HCT116 (cell line): ENCODE data around the gene HHAT. TPM values are rescaled to one million over a fixed set of nuclear protein-coding genes. Genes with fewer than 3 reads are reported as not detected.

Experiments used
- ATAC-seq: fragments of 200-7000 bp; cut with Tn5 transposase; 2 replicates; pipeline ENCODE4 v1.9.1; 2020; ENCODE audit warnings: mild to moderate bottlenecking, moderate library complexity
- BruUV-seq: library from RNA; stranded (reverse); fragments of 400-500 nt; replicated peaks from 2 replicates; lab custom pipeline; 2021; lab: Mats Ljungman, UMichigan
- CTCF ChIA-PET: fragments of 300-600 bp; sonication (Branson Sonifier 250); formaldehyde crosslinking; loops from one replicate; lab custom pipeline; 2021; ENCODE audit warnings: antibody characterized with exemption; lab: Charles Lee
- POLR2A ChIA-PET: fragments of 300-600, 350-600 bp; sonication (Branson Sonifier 250); formaldehyde crosslinking; loops from one replicate; lab custom pipeline; 2021; ENCODE audit warnings: antibody characterized with exemption; lab: Charles Lee
- RAD21 ChIA-PET, 2 experiments: fragments of 300-600 bp; sonication (Branson Sonifier 250); formaldehyde crosslinking; loops; one replicate each; lab custom pipeline; 2023; ENCODE audit warnings: low total read pairs in 2 of 2; ENCODE audit not compliant: uncharacterized antibody in 2 of 2, unreplicated experiment in 2 of 2, low non-redundant PET in 1 of 2; lab: Charles Lee
- DNase-seq: peaks from one replicate; pipeline ENCODE4 v3.0.0-alpha.2; 2010; ENCODE audit warnings: low read depth, low spot score
- H2AFZ ChIP-seq: fragments of 200-600 bp; shearing (Covaris generic), sonication (generic); 2 replicates; pipeline ENCODE4 v1.6.1; 2017; ENCODE audit warnings: low read depth, mixed run types, mixed read lengths, antibody characterized with exemption, low read length; ENCODE audit not compliant: poor library complexity, severe bottlenecking
- H3K27ac ChIP-seq: 2 replicates; pipeline ENCODE4 v1.5.1; 2012; ENCODE audit warnings: low read depth, low read length
- H3K27me3 ChIP-seq: fragments of 200-600 bp; sonication (generic); 2 replicates; pipeline ENCODE4 v1.6.1; 2016; ENCODE audit warnings: mixed run types, low read length, mixed read lengths; ENCODE audit not compliant: insufficient read depth
- H3K36me3 ChIP-seq, 2 experiments: fragments of 200-500 bp in 1 of 2; fragments of 200-600 bp in 1 of 2; sonication (Bioruptor generic) in 1 of 2; sonication (generic) in 1 of 2; 2 replicates each; pipeline versions ENCODE4 v1.5.1 to v1.6.1; 2014 to 2016; ENCODE audit warnings: low read length in 2 of 2, inconsistent platforms in 1 of 2, mixed read lengths in 1 of 2, mixed run types in 1 of 2; ENCODE audit not compliant: insufficient read depth in 2 of 2, control insufficient read depth in 1 of 2
- H3K4me1 ChIP-seq, 2 experiments: fragments of 200-600 bp in 1 of 2; sonication (generic) in 1 of 2; 2 replicates each; pipeline versions ENCODE4 v1.5.1 to v1.6.1; 2012 to 2017; ENCODE audit warnings: low read length in 2 of 2, inconsistent platforms in 1 of 2, mild to moderate bottlenecking in 1 of 2, mixed read lengths in 1 of 2, mixed run types in 1 of 2, moderate library complexity in 1 of 2; ENCODE audit not compliant: insufficient read depth in 2 of 2, control insufficient read depth in 1 of 2
- H3K4me2 ChIP-seq: fragments of 200-600 bp; sonication (generic); 2 replicates; pipeline ENCODE4 v1.6.1; 2017; ENCODE audit warnings: mixed run types, low read length, mixed read lengths
- H3K4me3 ChIP-seq, 2 experiments: fragments of 200-600 bp in 1 of 2; sonication (generic) in 1 of 2; replicated peaks in 1 of 2; 2 replicates each; pipeline ENCODE4 v1.5.1; 2011 to 2016; ENCODE audit warnings: low read length in 2 of 2, control low read depth in 1 of 2, low read depth in 1 of 2, mild to moderate bottlenecking in 1 of 2, mixed read lengths in 1 of 2, mixed run types in 1 of 2
- H3K79me2 ChIP-seq: fragments of 200-600 bp; sonication (generic); 2 replicates; pipeline ENCODE4 v1.6.1; 2017; ENCODE audit warnings: mild to moderate bottlenecking, mixed run types, low read length, moderate library complexity, mixed read lengths; ENCODE audit not compliant: insufficient read depth
- H3K9ac ChIP-seq: fragments of 200-600 bp; sonication (generic); 2 replicates; pipeline ENCODE4 v1.6.1; 2016; ENCODE audit warnings: low read length, mixed read lengths
- H3K9me2 ChIP-seq: fragments of 200-600 bp; sonication (generic), shearing (Covaris generic); 2 replicates; pipeline ENCODE4 v1.6.1; 2017; ENCODE audit warnings: mixed run types, mild to moderate bottlenecking, moderate library complexity; ENCODE audit not compliant: insufficient read depth
- H3K9me3 ChIP-seq, 2 experiments: fragments of 200-500 bp in 1 of 2; fragments of 200-600 bp in 1 of 2; sonication (Bioruptor generic) in 1 of 2; sonication (generic) in 1 of 2; 2 replicates each; pipeline ENCODE4 v1.6.1; 2014 to 2017; ENCODE audit warnings: low read length in 2 of 2, mixed read lengths in 2 of 2, inconsistent platforms in 1 of 2, low read depth in 1 of 2, mild to moderate bottlenecking in 1 of 2, mixed run types in 1 of 2, moderate library complexity in 1 of 2; ENCODE audit not compliant: control insufficient read depth in 1 of 2, insufficient read depth in 1 of 2
- H4K20me1 ChIP-seq: fragments of 200-600 bp; sonication (generic), shearing (Covaris generic); 2 replicates; pipeline ENCODE4 v1.6.1; 2017; ENCODE audit warnings: mixed run types, mild to moderate bottlenecking, moderate library complexity; ENCODE audit not compliant: insufficient read depth
- CBX3 ChIP-seq: IDR thresholded peaks from 2 replicates; pipeline ENCODE4 v1.6.1; 2012; ENCODE audit warnings: low read depth
- CEBPB ChIP-seq: IDR thresholded peaks from 2 replicates; pipeline ENCODE4 v1.6.1; 2012; ENCODE audit warnings: low read depth
- CTCF ChIP-seq, 3 experiments: fragments of 200-600 bp in 1 of 3; sonication (generic) in 1 of 3; IDR thresholded peaks in 2 of 3; conservative IDR thresholded peaks in 1 of 3; 2 replicates each; pipeline ENCODE4 v1.5.1; 2012 to 2017; ENCODE audit warnings: low read depth in 2 of 3, low read length in 2 of 3, antibody characterized with exemption in 1 of 3, borderline replicate concordance in 1 of 3, control low read depth in 1 of 3, mild to moderate bottlenecking in 1 of 3, mixed read lengths in 1 of 3, mixed run types in 1 of 3, moderate library complexity in 1 of 3; ENCODE audit not compliant: insufficient read depth in 1 of 3
- ELF1 ChIP-seq: IDR thresholded peaks from 2 replicates; pipeline ENCODE4 v1.6.1; 2012; ENCODE audit warnings: low read depth, borderline replicate concordance
- FOSL1 ChIP-seq: IDR thresholded peaks from 2 replicates; pipeline ENCODE4 v1.6.1; 2012; ENCODE audit warnings: low read depth
- MAX ChIP-seq: IDR thresholded peaks from 2 replicates; pipeline ENCODE4 v1.6.1; 2012
- POLR2A ChIP-seq: IDR thresholded peaks from 2 replicates; pipeline ENCODE4 v1.7.0; 2011; ENCODE audit warnings: borderline replicate concordance; ENCODE audit not compliant: insufficient read depth, insufficient read length; ENCODE audit errors: extremely low read depth
- RAD21 ChIP-seq: IDR thresholded peaks from 2 replicates; pipeline ENCODE4 v1.6.1; 2012; ENCODE audit warnings: low read depth, mild to moderate bottlenecking
- SP1 ChIP-seq: IDR thresholded peaks from 2 replicates; pipeline ENCODE4 v1.6.1; 2012; ENCODE audit warnings: low read depth
- SRF ChIP-seq: IDR thresholded peaks from 2 replicates; pipeline ENCODE4 v1.6.1; 2012; ENCODE audit warnings: low read depth
- ZBTB33 ChIP-seq: IDR thresholded peaks from 2 replicates; pipeline ENCODE4 v1.6.1; 2011; ENCODE audit warnings: mild to moderate bottlenecking, low read length, moderate library complexity; ENCODE audit not compliant: insufficient replicate concordance; ENCODE audit errors: extremely low read depth
- ZNF274 ChIP-seq: fragments of 200-500 bp; sonication (Bioruptor generic); IDR thresholded peaks from 2 replicates; pipeline ENCODE4 v1.6.1; 2014; ENCODE audit warnings: mild to moderate bottlenecking, low read depth, low read length, inconsistent platforms
- intact Hi-C: fragments of 100-400 bp; cut with micrococcal nuclease; formaldehyde crosslinking; loops from 2 replicates; pipeline ENCODE4 v1.10.0; 2022
- total RNA-seq: library from RNA; stranded (reverse); gene quantifications from one replicate; pipeline ENCODE4 v1.2.1, GENCODE V29; 2021; ENCODE audit not compliant: unreplicated experiment

Gene HHAT
- total RNA-seq, 1 experiment from 2014 or later, result 2.7 TPM

GRCh38 chr1:210301615-210302000 is 27.1 kb upstream of the HHAT start:
- ChIA-PET POLR2A (interaction anchor here (0.6 kb wide), 1 partner anchor 1849 kb away, joined by 3 read pairs; no protein-coding TSS in a partner anchor), RAD21 (no interaction called here)
- no peak overlapping the region for H3K9ac ChIP-seq
- H3K9me2 ChIP-seq, result no peaks in the 10 kb centered on the region
- H3K9me3 ChIP-seq, result no peaks in the 10 kb centered on the region
- no peaks in the 10 kb centered on the region for H3K79me2 ChIP-seq
- no TSS peak for BruUV-seq
- H3K4me3 ChIP-seq, result no peak overlapping the region
- TF ChIP-seq RAD21 (no peak), ZNF274 (no peak), SRF (no peak), ELF1 (no peak), CEBPB (no peak), MAX (no peak), SP1 (no peak), FOSL1 (no peak)
- TF ChIP-seq, all 23 proteins: peak for 0
- H3K27ac ChIP-seq, result no peak overlapping the region
- ATAC-seq, result no peak
- peaks cover 10% of the 10 kb centered on the region; the same call in 1 of the 2 replicates for H3K27me3 ChIP-seq
- DNase-seq, result no peak
- CTCF ChIA-PET, result interaction anchor here (1.7 to 2.1 kb wide), 2 partner anchors 8 to 9 kb away, joined by 5 to 6 read pairs; no protein-coding TSS in a partner anchor
- intact Hi-C loops, result no loop called here
- no peak overlapping the region for H2AFZ ChIP-seq
- no peaks in the 10 kb centered on the region for H3K4me1 ChIP-seq
- no peaks in the 10 kb centered on the region for H4K20me1 ChIP-seq
- no peaks in the 10 kb centered on the region for H3K36me3 ChIP-seq
- H3K4me2 ChIP-seq, result no peak overlapping the region

GRCh38 chr1:210302501-210302900 is 26.2 kb upstream of the HHAT start:
- Histone ChIP-seq H4K20me1 (no peaks in the 10 kb centered on the region), H3K4me1 (no peaks in the 10 kb centered on the region), H3K9ac (no peak overlapping the region), H3K36me3 (no peaks in the 10 kb centered on the region), H3K27ac (no peak overlapping the region), H3K27me3 (peaks cover 10% of the 10 kb centered on the region; the same call in 1 of the 2 replicates), H3K9me3 (no peaks in the 10 kb centered on the region), H3K4me2 (no peak overlapping the region), H3K79me2 (no peaks in the 10 kb centered on the region), H2AFZ (no peak overlapping the region), H3K4me3 (no peak overlapping the region), H3K9me2 (no peaks in the 10 kb centered on the region)
- ChIA-PET CTCF (interaction anchor here (1.7 to 2.1 kb wide), 2 partner anchors 9 kb away, joined by 5 to 6 read pairs; no protein-coding TSS in a partner anchor), RAD21 (no interaction called here), POLR2A (interaction anchor here (0.7 kb wide), 1 partner anchor 72 kb away, joined by 3 read pairs; no protein-coding TSS in a partner anchor)
- intact Hi-C loops, result no loop called here
- no peak for DNase-seq
- BruUV-seq, result no TSS peak
- no peak for ATAC-seq
- TF ChIP-seq SP1 (no peak), ZBTB33 (no peak), CBX3 (no peak), CEBPB (no peak), POLR2A (no peak), SRF (no peak), CTCF (IDR thresholded peaks at IDR 0.05 in 2 of 3, conservative IDR thresholded peaks at IDR 0.05 in 1 of 3; ENCODE audit: borderline replicate concordance in 1 of 3, insufficient read depth in 1 of 3, low read depth in 2 of 3, low read length in 2 of 3) (no peak), RAD21 (no peak)
